BLaER1 treated with 17β-estradiol and CSF1 and Interleukin-3, amounts not matched to agents 10 nM and 100 nM (cell line): Measurements from ENCODE around the gene POLR3B.

Source experiments
- H3K27ac ChIP-seq, 11 experiments: shearing (Covaris generic); formaldehyde crosslinking; 2 replicates each; pipeline ENCODE4 v1.8.1; 2022
- H3K27me3 ChIP-seq, 11 experiments: shearing (Covaris generic); formaldehyde crosslinking; 2 replicates each; pipeline ENCODE4 v1.8.1; 2022
- H3K36me3 ChIP-seq, 11 experiments: shearing (Covaris generic); formaldehyde crosslinking; 2 replicates each; pipeline ENCODE4 v1.8.1; 2022
- H3K4me1 ChIP-seq, 10 experiments: shearing (Covaris generic); formaldehyde crosslinking; 2 replicates each; pipeline ENCODE4 v1.8.1; 2022
- H3K4me2 ChIP-seq, 11 experiments: shearing (Covaris generic); formaldehyde crosslinking; 2 replicates each; pipeline ENCODE4 v1.8.1; 2022
- H3K4me3 ChIP-seq, 10 experiments: shearing (Covaris generic); formaldehyde crosslinking; 2 replicates each; pipeline ENCODE4 v1.8.1; 2022
- H3K9ac ChIP-seq, 11 experiments: shearing (Covaris generic); formaldehyde crosslinking; 2 replicates each; pipeline ENCODE4 v1.8.1; 2022
- H3K9me3 ChIP-seq, 11 experiments: shearing (Covaris generic); formaldehyde crosslinking; replicated peaks in 1 of 11; 2 replicates each; pipeline ENCODE4 v1.8.1; 2022
- H4K20me1 ChIP-seq, 11 experiments: shearing (Covaris generic); formaldehyde crosslinking; 2 replicates each; pipeline ENCODE4 v1.8.1; 2022
- Cebpa-rat ChIP-seq, 11 experiments: shearing (Covaris generic); IDR thresholded peaks; 2 replicates each; pipeline ENCODE4 v1.8.1; 2022

The POLR3B gene

DNA sequence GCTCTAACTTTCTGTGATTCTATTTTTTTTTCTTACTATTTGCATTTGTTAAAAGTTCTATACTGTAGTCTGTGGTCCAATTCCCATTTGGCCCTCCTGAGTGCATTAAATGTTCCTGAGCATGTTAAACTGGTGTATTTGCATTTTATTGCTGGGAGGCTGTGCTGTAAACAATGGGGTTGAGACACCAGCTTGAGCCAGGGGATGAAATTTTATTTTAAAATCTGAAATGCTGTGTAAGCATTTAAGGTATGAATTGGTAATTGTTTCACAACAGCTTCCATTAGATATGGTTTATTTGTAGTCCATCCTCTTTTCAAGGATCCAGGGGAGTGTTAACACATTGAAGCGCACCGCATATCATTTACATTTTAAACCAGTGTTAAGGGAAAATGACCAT lies 135.3 kb downstream of the POLR3B start:
- Histone ChIP-seq H4K20me1 (no peaks in the 10 kb centered on the region), H3K4me3 (no peak overlapping the region), H3K9me3 (no peaks in the 10 kb centered on the region), H3K27me3 (no peaks in the 10 kb centered on the region), H3K4me1 (no peaks in the 10 kb centered on the region), H3K9ac (no peak overlapping the region), H3K4me2 (no peak overlapping the region), H3K36me3 (peaks cover 14 to 26% (median 19%) of the 10 kb centered on the region in 11 experiments; a peak in 20 of 22 replicates), H3K27ac (no peak overlapping the region)
- TF ChIP-seq Cebpa-rat (IDR thresholded peaks at IDR 0.05), result no peak

DNA sequence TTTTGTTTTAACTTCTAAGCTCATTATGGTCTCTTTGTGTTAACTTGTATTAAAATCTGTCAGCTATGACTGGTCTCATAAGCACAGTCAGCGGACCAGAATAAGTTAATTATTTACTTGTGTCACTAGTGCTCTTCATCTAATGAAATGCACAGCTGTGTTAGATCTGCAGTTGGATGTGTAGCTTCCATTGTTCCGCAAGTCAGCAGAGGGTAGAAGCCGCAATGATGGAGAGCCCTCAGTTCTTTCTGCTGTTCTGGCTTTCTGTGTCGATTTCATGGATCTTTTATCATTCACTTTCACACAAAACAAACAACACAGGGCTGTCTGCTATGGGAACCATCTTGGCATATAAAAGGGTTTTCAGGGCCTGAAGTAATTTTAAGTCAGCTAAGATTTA lies 136.0 kb downstream of the POLR3B start:
- Histone ChIP-seq H4K20me1 (no peaks in the 10 kb centered on the region), H3K36me3 (peaks cover 17 to 30% (median 24%) of the 10 kb centered on the region in 11 experiments; a peak in 20 of 22 replicates), H3K4me1 (no peaks in the 10 kb centered on the region), H3K9me3 (no peaks in the 10 kb centered on the region), H3K4me3 (no peak overlapping the region), H3K4me2 (no peak overlapping the region), H3K27me3 (no peaks in the 10 kb centered on the region), H3K27ac (no peak overlapping the region), H3K9ac (no peak overlapping the region)
- TF ChIP-seq Cebpa-rat (IDR thresholded peaks at IDR 0.05), result no peak

DNA sequence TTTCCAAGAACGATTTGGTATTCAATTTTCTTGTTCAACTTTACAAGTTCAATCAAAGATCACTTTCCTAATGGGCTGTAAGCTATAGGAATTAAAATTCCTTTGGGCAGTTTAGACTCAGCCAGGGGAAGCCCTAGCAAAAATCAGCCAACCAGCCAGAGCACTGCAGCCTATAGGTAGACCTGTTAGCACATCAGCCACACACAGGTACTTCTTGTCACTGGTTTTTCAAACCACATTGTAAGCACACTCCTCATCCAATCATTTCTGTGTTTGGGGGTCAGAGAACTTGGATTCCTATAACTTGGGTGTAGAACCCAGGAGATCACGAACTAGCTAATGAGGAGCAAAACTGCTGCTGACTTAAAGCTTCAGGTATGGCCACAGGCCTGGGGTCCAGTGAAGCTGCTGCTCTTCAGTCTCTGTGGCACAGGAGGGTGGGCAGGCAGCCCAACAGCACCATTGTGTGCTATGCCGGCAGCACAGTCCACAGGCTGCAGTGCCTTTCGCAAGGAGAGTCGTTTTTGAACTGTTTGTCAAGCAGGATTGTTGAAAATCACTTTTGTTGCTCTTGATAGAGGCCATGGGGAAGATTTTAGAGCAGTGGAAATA lies 137.9 kb downstream of the POLR3B start:
- Histone ChIP-seq H3K4me1 (no peaks in the 10 kb centered on the region), H3K36me3 (peaks cover 29 to 48% (median 40%) of the 10 kb centered on the region in 11 experiments), H3K9me3 (no peaks in the 10 kb centered on the region), H3K9ac (no peak overlapping the region), H3K4me3 (no peak overlapping the region), H4K20me1 (no peaks in the 10 kb centered on the region), H3K4me2 (no peak overlapping the region), H3K27ac (no peak overlapping the region), H3K27me3 (no peaks in the 10 kb centered on the region)
- TF ChIP-seq Cebpa-rat (IDR thresholded peaks at IDR 0.05), result no peak

DNA sequence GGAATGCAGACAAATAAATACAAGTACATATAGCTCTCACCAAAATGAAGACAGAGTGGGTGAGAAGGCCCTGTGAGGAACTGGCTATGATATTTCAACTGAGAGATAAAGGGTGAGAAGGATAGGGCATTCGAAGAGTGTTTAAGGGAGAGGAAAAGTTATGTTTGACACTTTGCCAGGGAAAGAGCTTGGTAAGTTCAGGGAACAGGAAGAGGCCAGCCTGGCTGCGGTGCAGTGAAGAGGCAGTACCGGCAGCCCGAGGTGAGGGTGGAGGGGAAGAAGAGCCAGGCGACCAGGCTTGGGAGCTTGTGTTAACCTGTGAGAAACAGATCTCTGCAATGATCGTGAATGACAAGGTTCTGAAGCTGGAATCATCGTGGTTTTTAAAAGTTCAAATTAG lies 140.5 kb downstream of the POLR3B start:
- H3K27me3 ChIP-seq, result no peaks in the 10 kb centered on the region
- no peaks in the 10 kb centered on the region for H4K20me1 ChIP-seq
- no peaks in the 10 kb centered on the region for H3K9me3 ChIP-seq
- H3K4me1 ChIP-seq, result no peaks in the 10 kb centered on the region
- H3K4me3 ChIP-seq, result no peak overlapping the region
- H3K4me2 ChIP-seq, result no peak overlapping the region
- H3K9ac ChIP-seq, result no peak overlapping the region
- H3K36me3 ChIP-seq, result peaks cover 39 to 73% (median 61%) of the 10 kb centered on the region in 11 experiments
- no peak for TF ChIP-seq Cebpa-rat (IDR thresholded peaks at IDR 0.05)
- H3K27ac ChIP-seq, result no peak overlapping the region

DNA sequence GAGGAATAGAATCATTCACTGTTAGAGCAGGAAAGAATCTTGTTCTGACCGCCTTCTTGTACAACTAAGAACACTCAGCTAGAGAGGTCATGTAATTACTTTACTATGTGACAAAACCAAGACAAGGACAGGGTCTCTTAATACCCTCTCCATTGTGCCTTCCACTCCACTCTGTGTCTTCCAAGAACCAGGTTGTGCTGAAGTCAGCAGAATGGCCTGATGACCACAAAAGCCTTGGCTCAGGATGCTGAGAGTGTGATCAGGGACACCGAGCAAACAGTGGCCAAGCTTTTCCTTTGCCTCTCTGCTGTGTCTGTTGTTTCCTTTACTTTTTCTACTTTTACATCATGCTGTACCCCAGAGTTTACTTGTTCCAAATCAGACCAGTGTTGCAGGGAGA lies 142.1 kb downstream of the POLR3B start:
- Histone ChIP-seq H3K4me3 (no peak overlapping the region), H3K9me3 (no peaks in the 10 kb centered on the region), H3K27ac (no peak overlapping the region), H3K4me1 (no peaks in the 10 kb centered on the region), H4K20me1 (no peaks in the 10 kb centered on the region), H3K4me2 (no peak overlapping the region), H3K36me3 (peaks cover 52 to 83% (median 70%) of the 10 kb centered on the region in 11 experiments), H3K27me3 (no peaks in the 10 kb centered on the region), H3K9ac (no peak overlapping the region)
- TF ChIP-seq Cebpa-rat (IDR thresholded peaks at IDR 0.05), result no peak

DNA sequence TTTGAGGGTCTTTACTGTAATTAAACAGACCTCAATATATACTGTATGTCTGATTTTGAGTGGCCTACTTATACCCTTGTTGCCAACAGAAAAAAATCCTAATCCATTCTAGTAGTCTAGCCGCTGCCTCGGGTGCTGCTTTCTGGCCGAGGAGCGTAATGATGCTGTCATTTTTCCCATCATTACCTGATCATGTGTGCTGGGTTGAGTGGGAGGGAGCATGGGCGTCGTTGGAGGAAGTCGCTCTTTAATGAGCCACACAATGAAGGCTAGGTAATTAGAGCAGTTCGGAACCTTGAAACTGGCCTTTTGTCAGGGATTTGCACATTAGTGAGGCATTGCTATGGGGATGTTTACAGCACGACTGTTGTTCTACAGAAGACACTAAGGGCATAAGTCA lies 149.1 kb downstream of the POLR3B start:
- Histone ChIP-seq H3K27ac (no peak overlapping the region), H3K36me3 (peaks cover 23 to 78% (median 45%) of the 10 kb centered on the region in 11 experiments; a peak in 21 of 22 replicates), H3K4me2 (no peak overlapping the region), H3K4me1 (no peaks in the 10 kb centered on the region), H3K9ac (no peak overlapping the region), H3K9me3 (no peaks in the 10 kb centered on the region), H3K4me3 (no peak overlapping the region), H3K27me3 (no peaks in the 10 kb centered on the region), H4K20me1 (no peaks in the 10 kb centered on the region)
- TF ChIP-seq Cebpa-rat (IDR thresholded peaks at IDR 0.05), result no peak

DNA sequence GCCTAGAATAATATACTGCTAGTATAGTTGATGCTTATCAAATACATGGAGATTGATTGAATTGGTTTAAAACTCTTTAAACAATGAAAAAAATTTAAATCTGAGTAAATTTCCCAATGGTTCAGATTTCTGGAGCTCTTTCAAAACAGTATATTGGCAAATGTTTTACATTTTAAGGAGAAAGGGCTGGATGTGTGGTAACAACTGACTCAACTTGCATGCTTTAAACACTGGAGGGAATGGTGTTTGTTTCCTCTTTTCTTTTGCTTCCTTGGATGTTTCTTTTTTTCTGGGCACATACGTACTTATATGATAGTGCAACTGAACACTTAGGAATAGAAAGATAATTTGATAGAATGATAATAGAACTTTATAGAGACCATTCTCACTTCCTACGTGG lies 151.4 kb downstream of the POLR3B start:
- peaks cover 0 to 8% (median 5%) of the 10 kb centered on the region in 11 experiments; a peak in 7 of 22 replicates for H3K9me3 ChIP-seq
- H3K9ac ChIP-seq, result no peak overlapping the region
- no peak overlapping the region for H3K27ac ChIP-seq
- H3K4me2 ChIP-seq, result no peak overlapping the region
- H3K4me1 ChIP-seq, result no peaks in the 10 kb centered on the region
- no peak for TF ChIP-seq Cebpa-rat (IDR thresholded peaks at IDR 0.05)
- H4K20me1 ChIP-seq, result no peaks in the 10 kb centered on the region
- H3K36me3 ChIP-seq, result peaks cover 13 to 61% (median 31%) of the 10 kb centered on the region in 11 experiments; a peak in 21 of 22 replicates
- H3K4me3 ChIP-seq, result no peak overlapping the region
- no peaks in the 10 kb centered on the region for H3K27me3 ChIP-seq

DNA sequence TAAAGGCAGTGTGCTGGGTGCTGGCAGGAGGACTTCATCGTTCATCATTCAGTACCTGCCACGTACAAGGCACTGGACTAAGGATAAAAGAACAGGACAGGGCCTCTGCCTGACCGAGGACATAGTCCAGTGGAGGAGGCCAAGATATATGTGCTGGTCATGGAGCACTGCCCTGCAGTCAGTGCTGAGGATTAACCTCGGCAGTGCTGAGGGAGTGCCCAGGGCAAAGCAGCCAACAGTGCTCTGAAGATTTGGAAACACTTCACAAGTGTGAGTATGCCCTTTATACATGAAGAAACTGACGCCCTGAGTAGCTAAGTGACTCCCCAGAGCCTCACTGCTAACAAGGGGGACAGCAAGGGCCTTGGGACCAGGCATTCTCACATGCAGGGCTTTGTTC lies 153.8 kb downstream of the POLR3B start:
- no peak for TF ChIP-seq Cebpa-rat (IDR thresholded peaks at IDR 0.05)
- Histone ChIP-seq H3K4me1 (no peaks in the 10 kb centered on the region), H3K27me3 (no peaks in the 10 kb centered on the region), H3K27ac (no peak overlapping the region), H3K36me3 (peaks cover 0 to 37% (median 18%) of the 10 kb centered on the region in 11 experiments; a peak in 13 of 22 replicates), H3K4me2 (no peak overlapping the region), H4K20me1 (no peaks in the 10 kb centered on the region), H3K9me3 (peaks cover 0 to 8% (median 5%) of the 10 kb centered on the region in 11 experiments; a peak in 7 of 22 replicates), H3K9ac (no peak overlapping the region), H3K4me3 (no peak overlapping the region)

DNA sequence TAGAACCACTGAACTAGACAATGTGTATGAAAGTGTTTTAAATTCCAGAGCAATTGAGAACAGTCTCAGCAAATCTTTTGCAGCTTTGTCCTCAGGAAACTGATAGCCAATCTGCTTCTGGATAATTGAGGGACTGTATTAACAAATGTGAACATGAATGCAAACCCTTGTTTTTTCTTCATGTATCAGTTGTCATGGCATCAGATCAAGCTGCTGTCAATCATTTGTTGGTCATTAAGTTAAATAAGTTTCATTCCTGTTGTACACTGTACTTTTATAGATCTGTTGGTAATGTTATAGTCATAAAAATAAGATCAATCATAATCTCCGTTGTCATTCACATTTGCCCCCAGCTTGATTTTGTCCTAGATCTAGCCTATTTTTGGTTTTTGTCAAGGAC lies 159.8 kb downstream of the POLR3B start:
- Histone ChIP-seq H3K9ac (no peak overlapping the region), H3K36me3 (no peaks in the 10 kb centered on the region), H3K27ac (no peak overlapping the region), H3K4me3 (no peak overlapping the region), H3K9me3 (peaks cover 0 to 8% (median 5%) of the 10 kb centered on the region in 11 experiments; a peak in 7 of 22 replicates), H3K27me3 (no peaks in the 10 kb centered on the region), H3K4me2 (no peak overlapping the region), H4K20me1 (no peaks in the 10 kb centered on the region), H3K4me1 (no peaks in the 10 kb centered on the region)
- no peak for TF ChIP-seq Cebpa-rat (IDR thresholded peaks at IDR 0.05)

DNA sequence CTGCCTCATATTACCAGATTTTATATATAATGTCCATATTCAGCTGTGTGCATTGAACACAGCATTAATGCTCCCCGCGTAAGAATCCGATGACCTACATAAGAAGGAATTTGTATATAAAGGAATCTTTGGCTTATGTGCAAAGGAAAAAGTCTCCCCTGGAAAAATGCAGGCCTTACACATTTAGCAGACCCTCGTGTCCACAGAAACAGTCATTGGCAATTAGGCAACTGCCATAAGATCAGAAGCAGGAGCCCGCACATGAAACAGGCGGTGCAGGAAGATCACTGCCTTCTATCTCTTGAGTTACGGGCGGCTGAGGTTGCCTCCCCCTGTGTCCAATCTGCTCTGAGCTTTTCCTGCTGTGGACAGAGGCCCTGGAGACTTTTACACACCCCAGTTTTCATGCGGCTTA lies 162.1 kb downstream of the POLR3B start:
- H4K20me1 ChIP-seq, result no peaks in the 10 kb centered on the region
- no peaks in the 10 kb centered on the region for H3K36me3 ChIP-seq
- H3K9me3 ChIP-seq, result no peaks in the 10 kb centered on the region
- H3K4me3 ChIP-seq, result no peak overlapping the region
- H3K4me2 ChIP-seq, result no peak overlapping the region
- H3K9ac ChIP-seq, result no peak overlapping the region
- H3K4me1 ChIP-seq, result no peaks in the 10 kb centered on the region
- TF ChIP-seq Cebpa-rat (IDR thresholded peaks at IDR 0.05), result no peak
- H3K27me3 ChIP-seq, result no peaks in the 10 kb centered on the region
- H3K27ac ChIP-seq, result no peak overlapping the region
